Stimulated activated CD8-positive, alpha-beta memory T cell treated with anti-CD3 and anti-CD28 coated beads, Interleukin-15, amount 100 ng/mL, for 1 hour (primary cell): ENCODE results near the gene PATJ.
"Not testable (repeated sequence)": the region's sequence is repeated elsewhere in the genome, so short reads cannot be mapped to it uniquely, and the experiment has no call there.

Experiments
- DNase-seq: peaks from one replicate; pipeline ENCODE4 v3.0.0-alpha.2; 2020; ENCODE audit warnings: low read depth

Gene PATJ, protein sequence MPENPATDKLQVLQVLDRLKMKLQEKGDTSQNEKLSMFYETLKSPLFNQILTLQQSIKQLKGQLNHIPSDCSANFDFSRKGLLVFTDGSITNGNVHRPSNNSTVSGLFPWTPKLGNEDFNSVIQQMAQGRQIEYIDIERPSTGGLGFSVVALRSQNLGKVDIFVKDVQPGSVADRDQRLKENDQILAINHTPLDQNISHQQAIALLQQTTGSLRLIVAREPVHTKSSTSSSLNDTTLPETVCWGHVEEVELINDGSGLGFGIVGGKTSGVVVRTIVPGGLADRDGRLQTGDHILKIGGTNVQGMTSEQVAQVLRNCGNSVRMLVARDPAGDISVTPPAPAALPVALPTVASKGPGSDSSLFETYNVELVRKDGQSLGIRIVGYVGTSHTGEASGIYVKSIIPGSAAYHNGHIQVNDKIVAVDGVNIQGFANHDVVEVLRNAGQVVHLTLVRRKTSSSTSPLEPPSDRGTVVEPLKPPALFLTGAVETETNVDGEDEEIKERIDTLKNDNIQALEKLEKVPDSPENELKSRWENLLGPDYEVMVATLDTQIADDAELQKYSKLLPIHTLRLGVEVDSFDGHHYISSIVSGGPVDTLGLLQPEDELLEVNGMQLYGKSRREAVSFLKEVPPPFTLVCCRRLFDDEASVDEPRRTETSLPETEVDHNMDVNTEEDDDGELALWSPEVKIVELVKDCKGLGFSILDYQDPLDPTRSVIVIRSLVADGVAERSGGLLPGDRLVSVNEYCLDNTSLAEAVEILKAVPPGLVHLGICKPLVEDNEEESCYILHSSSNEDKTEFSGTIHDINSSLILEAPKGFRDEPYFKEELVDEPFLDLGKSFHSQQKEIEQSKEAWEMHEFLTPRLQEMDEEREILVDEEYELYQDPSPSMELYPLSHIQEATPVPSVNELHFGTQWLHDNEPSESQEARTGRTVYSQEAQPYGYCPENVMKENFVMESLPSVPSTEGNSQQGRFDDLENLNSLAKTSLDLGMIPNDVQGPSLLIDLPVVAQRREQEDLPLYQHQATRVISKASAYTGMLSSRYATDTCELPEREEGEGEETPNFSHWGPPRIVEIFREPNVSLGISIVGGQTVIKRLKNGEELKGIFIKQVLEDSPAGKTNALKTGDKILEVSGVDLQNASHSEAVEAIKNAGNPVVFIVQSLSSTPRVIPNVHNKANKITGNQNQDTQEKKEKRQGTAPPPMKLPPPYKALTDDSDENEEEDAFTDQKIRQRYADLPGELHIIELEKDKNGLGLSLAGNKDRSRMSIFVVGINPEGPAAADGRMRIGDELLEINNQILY (N-terminal part only)

DNA sequence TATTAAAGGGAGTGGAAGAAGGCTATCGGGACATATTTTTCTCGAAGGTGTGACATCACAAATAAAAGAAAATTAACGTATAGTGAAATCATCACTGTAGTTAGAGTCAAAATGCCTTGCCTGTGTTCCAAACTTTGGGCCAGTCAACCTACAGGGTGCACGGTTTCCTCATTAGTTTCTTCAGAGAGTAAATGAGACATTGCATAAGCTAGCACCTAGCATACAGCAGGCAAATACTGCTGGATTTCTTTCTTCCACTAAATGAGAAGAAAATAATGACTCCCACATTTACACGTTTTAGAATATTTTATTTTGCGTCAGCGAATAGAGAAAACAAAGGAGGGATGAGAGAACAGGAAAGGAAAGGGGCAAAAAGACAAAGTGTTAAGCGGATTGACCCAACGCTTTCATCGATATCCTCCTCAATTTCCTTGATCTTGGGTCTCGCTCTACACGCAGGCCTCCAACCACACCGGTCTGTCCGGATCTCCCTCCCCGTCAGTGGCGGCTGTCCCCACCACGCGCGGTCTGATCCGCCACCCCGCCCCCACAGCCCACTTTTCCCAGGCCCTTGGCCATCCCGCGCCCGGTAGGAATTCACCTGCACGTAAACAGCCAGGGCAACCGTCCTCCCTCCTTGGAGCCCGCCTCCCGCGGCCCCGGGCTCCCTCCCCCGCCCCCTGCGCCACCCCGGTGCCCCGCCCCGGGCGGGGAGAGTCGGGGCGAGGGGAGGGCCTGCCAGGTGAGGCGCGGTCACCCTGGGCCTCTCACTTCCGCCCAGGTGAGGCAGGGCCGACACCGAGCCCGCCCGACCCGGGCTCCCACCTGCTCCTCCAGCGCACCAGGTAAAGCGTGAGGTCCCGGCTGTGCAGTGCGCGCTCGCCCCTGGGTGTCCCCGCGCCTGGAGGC lies at the start of gene PATJ:
Gene PATJ, plus strand, starts transcription at position 770 of the 909 bp plus-strand sequence. CDS start 20,413 bp downstream, outside the sequence.
- DNase-seq, result peak; percentile 28

GRCh38 chr1:61699911-61700851 lies 42.1 kb upstream of the PATJ start:
- no peak for DNase-seq

GRCh38 chr1:61708953-61709907 lies 33.0 kb upstream of the PATJ start:
- DNase-seq, result no peak

DNA sequence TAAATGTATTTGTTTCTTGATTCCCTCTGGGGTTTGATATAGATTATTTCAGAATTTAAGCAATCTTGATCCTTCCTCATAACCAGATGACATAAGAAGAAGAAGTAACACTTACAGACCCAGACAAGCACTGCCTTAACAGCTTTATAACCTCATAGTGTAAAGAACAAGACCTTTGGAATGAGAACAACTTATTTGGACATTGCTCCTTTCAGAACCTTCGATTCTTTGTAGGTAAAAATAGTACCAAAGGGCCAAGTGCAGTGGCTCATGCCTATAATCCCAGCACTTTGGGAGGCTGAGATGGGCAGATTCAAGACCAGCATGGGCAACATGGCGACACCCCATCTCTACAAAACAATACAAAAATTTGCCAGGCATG lies 32.4 kb upstream of the PATJ start:
- no peak for DNase-seq

DNA sequence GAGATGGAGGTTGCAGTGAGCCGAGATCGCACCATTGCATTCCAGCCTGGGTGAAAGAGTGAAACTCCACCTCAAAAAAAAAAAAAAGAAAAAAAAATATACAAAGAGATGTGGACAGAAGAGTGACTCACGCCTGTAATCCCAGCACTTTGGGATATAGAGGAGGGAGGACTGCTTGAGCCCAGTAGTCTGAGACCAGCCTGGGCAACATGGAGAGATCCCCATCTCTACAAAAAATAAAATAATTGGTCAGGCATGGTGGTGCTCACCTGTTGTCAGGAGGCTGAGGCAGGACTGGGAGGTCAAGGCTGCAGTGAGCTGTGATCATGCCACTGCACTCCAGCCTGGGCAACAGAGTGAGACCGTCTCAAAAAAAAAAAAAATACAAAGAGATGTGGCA lies 31.0 kb upstream of the PATJ start:
- not testable (repeated sequence) for DNase-seq

DNA sequence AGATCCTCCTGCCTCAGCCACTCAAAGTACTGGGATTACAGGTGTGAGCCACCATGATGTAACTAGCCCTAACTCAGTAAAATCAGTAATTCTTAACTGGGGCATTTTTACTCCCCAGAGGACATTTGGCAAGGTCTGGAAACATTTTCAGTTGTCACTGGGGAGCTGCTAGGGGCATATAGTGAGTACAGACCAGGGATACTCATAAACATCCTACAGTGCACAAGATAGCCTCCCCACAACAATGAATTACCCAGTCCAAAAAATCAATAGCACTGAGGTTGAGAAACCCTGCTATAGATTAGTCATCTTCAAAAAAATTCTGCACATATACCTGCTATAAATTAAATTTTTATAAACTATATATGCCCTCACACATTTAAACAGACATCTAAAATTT lies 30.3 kb upstream of the PATJ start:
- no peak for DNase-seq

DNA sequence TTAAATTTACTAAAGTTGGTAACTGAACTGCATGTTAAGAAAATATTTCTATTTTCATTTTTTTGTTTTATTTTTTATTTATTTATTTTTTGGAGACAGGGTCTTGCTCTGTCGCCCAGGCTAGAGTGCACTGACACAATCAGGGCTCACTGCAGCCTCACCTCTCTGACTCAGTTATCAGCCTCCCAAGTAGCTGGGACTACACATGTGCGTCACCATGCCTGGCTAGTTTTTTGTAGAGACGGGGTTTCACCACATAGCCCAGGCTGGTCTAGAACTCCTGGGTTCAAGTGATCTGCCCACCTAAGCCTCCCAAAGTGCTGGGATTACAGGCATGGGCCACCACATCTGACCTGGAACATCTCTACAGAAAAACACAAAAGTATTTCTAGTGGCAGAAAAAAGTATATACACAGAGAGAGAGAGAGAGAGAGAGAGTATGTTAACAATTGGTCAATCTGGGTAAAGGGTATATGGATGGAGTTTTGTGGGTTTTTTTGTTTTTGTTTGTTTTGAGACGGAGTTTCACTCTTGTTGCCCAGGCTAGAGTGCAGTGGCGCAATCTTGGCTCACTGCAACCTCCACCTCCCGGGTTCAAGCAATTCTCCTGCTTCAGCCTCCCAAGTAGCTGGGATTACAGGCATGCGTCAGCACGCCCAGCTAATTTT lies 23.1 kb upstream of the PATJ start:
- DNase-seq, result not testable (repeated sequence)

DNA sequence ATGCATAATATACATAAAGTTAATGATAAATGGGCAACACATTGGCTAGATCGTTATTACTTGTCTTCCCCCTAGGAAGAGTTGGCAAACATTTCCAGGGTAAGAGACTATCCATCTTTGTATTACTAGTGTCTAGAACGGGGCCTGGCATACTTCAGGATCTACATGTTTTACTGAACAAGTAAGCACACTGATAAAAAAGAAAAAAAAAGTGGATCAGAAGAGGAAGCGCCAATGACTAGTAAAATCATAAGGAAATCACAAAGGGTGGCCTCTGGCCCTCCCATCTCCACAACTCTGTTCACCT lies 17.8 kb upstream of the PATJ start:
- DNase-seq, result no peak

- DNase-seq, result peak; percentile 72
Measured at GRCh38 chr1:61724813-61725694, 17.2 kb upstream of the PATJ start, which contains the start of gene TM2D1. Gene TM2D1 (minus strand): TSS chr1:61725141. CDS start chr1:61725120, 21 bp downstream.

- DNase-seq, result no peak
Measured at GRCh38 chr1:61727544-61727943, 14.7 kb upstream of the PATJ start.

DNA sequence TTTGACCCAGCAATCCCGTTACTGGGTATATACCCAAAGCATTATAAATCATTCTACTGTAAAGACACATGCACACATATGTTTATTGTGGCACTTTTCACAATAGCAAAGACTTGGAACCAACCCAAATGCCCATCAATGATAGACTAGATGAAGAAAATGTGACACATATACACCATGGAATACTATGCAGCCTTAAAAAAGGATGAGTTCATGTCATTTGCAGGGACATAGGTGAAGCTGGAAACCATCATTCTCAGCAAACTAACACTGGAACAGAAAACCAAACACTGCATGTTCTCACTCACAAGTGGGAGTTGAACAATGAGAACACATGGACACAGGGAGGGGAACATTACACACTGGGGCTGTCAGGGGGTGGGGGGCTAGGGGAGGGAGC lies 11.6 kb upstream of the PATJ start:
- DNase-seq, result not testable (repeated sequence)

- no peak for DNase-seq
Measured at GRCh38 chr1:61732726-61733125, 9.6 kb upstream of the PATJ start.

DNA sequence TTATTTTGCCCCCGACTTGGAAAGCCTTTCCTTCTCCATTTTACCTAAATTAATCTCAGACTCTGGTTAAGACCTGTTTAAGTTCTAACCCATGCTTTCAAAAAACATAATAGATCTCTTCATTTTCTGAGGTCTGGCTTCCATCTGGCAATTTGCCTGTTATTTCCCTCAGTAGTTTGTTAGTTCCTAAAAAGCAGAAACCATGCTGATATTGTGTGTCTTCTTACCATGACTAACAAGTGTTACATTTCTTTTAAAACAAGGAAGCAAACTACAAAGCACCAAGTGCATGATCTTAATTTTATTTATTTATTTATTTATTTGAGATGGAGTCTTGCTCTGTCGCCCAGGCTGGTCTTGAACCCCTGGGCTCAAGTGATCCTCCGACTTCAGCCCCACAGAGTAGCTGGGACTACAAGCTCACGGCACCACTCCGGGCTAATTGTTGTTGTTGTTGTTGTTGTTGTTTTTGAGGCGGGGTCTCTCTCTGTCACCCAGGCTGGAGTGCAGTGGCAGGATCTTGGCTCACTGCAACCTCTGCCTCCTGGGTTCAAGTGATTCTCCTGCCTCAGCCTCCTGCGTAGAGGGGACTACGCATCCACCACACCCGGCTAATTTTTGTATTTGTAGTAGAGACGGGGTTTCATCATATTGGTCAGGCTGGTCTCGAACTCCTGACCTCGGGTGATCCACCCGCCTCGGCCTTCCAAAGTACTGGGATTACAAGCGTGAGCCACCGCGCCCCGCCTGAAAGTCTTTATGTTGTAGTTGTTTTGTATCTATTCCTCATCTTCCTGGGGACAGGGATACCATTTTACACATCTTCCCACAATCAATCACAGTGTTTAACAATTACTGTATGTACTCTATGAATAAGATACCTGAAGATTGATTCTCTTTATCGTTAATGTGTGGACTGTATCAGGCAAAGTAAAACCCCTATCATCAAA lies 1.3 kb upstream of the PATJ start:
- DNase-seq, result no peak

DNA sequence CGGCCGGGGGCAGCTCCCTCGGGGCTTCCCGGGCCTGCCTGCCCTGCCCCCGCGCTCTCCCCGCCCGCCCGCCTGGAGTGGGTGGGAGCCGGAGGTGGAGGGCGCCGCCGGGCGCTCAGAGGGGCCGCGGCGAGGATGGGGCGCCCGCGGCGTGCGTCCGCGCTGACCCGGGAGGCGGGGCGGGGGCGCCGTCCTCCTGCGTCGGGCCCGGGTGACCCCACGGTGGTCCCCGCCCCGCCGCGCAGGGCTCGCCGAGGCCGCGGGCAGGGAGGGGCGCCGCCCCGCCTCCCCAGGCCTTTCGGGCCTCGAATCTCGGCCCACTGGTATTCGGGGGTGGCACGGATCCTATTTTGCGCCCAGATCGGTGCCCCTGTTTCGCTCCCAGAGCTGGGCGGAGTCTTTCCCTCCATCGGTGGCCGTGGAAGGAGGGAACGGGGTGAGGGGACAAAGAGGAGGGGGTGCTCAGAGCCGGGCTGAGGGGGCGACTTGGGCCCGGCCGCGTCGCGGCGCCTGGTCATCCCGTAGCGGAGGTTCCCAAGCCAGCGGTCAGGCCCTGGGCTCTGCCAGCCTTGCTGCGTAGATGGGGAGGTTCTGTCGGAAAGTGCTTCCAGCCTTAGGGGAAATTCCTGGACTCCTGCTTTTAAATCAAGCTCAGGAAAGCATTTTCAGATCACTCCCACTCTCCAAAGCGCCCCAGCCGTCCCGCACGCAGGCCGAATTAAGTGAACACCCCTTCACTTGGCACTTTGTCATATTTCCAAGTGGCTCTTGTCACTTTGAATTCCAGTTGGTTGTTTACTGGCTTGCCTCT lies 545 bp downstream of the PATJ start:
- DNase-seq, result peak; percentile 11

- no peak for DNase-seq
Measured at GRCh38 chr1:61743431-61743705, 1.1 kb downstream of the PATJ start.
